ENCODE results near the gene C7orf25.

Gene C7orf25

GRCh38 chr7:42911454-42912447 is at the start of gene C7orf25:
Gene C7orf25 (minus strand): TSS chr7:42912070. CDS start chr7:42910900, 1,170 bp downstream.
- DNase-seq = peak; percentile 97

GRCh38 chr7:42961170-42961569 is 49.3 kb upstream of the C7orf25 start:
- no peak for DNase-seq

DNA sequence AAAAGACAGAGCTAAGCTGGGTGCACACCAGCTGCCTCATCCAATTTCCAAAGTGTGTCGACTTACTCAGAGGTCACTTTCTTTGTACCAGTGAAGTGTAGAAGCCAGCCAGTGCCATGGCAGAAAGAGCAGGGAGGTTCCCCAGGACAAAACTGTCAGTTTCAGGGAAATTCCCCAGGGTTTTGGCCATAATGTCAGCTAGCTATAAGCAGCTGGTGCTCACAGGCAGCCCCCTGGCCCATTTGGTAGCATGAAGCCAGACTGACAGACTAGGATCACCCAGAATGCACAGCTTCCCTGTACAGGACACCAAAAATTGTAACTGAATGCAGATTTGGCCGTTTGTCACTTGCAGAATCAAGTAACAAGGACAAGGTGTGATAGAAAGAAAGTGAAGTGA is 48.9 kb upstream of the C7orf25 start:
- DNase-seq = no peak

DNA sequence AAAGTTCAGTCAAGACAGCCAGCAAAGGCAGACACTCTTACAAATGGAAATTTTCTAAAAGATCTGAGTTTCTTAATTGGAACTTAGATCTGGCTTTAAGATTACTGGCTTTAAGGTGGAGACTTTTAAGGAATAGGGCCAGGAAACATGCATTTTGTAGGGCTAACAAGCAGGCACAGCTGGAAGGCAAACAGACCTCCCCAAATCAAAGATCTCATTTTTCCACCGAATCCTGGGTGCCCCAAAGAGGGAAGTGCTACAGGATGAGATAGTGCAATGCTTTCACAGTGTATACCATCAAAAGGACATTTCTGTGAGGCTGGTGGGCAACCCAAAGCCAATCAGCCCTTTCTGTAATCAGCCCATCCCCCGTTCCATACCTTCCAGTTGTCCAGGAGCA is 47.7 kb upstream of the C7orf25 start:
- DNase-seq = no peak

GRCh38 chr7:42956062-42956461 is 44.2 kb upstream of the C7orf25 start:
- no peak for DNase-seq

DNA sequence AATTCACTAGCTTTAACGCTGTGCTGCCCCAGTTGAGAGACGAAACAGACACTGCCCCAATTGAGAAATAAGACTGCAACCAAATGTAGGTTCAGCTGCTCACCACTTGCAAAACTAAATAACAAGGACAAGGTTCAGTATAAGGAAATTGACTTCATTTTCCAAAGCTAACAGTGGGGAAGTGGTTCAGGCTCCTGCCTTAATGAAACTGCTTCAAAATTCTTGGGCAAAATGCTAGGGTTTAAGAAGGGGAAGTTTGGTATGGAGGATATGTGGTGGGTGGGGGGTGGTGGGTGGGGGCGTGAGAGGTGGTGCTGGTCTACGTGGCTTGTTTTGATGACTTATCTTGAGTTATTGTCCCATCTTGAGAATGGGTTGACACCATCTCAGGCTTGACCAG is 42.1 kb upstream of the C7orf25 start:
- no peak for DNase-seq

DNA sequence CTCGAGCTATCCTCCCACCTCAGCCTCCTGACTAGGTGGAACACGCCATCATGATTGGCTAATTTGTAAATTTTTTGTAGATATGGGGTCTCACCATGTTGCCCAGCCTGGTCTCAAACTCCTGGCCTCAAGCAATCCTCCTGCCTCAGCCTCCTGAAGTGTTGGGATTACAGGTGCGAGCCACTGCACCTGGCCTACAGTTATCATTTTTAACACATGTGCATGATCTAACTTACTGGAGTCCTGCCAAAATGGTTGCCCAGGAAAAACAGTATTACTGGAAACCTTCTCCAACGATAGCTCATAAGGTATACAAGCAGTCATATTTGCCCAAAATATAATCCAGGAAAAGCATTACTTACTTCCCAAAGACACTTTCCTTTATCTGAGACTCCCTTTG is 40.5 kb upstream of the C7orf25 start:
- DNase-seq = no peak

- no peak for DNase-seq
These were observed 38.5 kb upstream of the C7orf25 start for GRCh38 chr7:42950417-42950816.

DNA sequence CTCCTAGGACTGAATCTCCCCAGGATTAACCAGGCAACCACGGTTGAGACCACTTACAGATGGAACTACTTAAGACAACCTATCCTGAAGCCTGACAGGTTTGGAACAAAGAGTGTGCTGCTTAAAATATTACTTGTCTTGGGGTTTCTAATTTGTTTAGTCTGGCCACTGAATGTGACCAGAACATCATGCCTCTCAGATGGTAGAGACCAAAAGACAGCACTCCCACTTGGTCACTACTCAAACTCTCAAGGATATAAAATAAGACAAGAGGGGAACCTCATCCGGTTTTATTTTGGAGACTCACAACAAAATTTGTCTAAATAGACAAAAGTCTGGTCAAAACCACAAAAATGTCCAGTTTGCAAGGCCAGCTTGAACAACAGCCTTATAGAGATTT is 35.7 kb upstream of the C7orf25 start:
- no peak for DNase-seq

DNA sequence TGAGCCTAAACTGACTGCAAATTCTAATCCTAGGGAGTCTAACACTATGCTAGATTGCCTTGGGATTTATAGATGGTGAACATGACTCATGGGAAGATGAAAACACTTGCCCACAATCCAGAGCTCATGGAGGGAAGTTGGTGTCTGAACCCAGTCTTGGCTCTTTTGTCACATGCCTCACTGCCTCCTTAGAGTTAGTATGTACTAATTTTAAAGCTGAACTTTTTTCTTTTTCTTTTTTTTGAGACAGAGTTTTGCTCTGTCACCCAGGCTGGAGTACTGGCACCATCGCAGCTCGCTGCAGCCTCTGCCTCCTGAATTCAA is 34.7 kb upstream of the C7orf25 start:
- DNase-seq = no peak

DNA sequence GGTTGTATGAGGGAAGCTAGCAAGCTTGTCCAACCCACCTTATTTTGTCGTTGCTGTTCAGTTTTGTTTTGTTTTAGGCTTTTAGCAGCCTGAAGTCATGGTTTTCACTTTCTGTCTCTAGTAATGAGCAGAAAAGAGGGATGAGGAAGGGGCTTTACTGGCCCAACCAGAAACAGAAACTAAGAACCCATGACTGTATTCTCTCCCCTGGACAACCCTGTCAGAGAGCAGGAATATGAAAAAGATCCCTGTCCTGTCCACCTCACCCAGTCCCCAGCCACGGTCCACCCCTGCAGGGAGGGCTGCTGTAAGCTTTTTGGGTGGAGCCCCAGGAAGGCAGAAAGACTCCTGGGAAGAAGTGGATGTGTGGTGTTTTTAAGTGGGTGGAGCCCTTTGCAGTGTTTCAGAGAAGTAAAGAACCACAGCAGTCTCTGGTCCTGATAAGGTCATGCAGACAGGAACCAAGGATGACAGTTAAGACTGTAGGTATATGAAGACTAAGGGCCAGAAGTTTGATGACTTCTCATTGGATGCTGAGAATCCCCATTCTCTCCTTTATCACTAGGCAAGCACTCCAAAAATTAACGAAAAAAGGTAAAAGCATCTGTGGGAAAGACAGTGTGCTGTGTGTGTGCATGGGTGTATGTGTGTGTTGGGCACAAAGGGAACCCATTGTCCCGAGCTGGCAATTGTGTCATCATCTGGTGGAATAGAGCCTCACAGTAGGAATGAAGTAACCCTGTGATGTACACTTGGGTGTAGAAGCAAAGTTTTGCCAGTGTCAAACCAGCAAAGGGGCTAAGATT is 34.2 kb upstream of the C7orf25 start:
- DNase-seq = no peak

DNA sequence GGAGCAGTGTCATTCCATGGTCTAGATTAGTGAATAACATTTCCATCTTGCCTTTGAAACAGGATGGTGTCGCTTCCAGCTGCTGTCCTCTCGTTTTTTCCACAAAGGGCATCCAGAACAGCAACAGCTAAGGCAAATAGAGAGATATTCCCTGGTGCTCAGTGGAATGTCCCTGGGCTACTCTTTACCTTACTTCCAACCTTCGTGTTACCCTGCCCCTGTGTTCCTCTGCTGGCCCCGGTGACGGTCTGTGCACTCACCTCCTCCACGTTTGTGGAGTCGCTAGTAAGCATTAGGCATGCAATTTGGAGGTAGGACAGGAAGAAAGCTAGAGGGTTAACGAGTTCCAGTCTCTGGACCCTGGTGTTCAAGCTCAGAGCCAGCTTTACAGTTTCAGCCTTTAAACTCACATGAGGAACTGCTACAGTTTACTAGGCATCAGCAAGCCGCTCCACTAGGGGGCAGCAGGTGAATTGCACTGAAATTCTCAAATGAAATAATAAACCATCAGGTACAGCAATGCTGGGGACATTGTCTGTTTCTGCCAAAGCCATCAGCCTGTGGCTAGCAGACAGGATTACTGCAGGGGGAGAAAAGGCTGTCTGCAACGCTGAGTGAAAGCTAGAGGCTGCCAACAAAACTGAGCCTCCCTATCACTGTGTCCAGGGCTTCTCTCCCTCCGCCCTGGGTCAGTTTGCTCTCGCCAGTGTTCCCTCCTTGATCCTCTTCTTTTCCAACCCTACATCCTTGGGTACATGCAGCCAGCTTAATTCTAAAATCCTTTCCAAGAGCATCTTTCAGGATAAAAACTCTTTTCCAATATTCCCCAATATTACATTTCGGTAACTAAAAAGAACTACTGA is 29.3 kb upstream of the C7orf25 start:
- peak; percentile 81 for DNase-seq

- no peak for DNase-seq
These were observed 27.8 kb upstream of the C7orf25 start for GRCh38 chr7:42939457-42940240.

DNA sequence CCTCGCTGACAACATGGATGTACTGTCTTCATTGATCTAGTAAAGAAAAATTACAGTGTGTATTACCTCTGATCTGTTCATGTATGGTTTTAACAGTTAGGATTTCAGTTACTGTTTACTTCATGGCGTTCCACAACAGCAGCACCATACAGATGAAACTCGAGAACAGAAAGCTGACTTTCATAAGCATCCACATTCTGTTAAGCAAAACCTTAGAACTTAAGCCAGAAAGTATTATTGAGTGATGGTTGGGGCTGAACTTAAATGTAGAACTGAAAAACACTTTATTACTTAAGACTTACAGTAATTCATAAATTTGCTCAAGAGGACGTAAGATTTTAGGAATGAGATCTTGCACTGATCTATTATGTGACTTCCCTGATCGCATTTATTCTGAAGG is 24.0 kb upstream of the C7orf25 start:
- DNase-seq = no peak

DNA sequence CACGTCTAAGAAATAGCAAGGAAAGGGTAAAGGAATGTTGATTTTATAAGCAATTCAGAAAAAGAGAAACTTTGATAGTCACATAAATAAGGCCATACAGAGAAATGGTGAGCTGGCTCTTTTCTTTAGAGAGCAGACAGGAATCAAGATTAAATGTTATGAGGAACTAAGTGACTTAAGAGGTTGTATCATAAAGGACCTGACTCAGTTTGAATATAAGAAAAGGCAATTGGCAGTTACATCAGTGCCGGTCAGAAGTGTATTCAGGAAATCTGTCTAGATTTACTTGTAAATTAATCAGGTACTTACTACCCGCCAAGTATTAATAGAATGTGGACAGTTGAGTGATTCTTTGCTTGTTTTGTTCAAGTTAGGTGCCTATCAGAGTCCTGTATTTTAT is 22.4 kb upstream of the C7orf25 start:
- no peak for DNase-seq

GRCh38 chr7:42932811-42933591 is 21.1 kb upstream of the C7orf25 start:
- DNase-seq = peak; percentile 38

- DNase-seq = peak; percentile 98
These were observed 20.2 kb upstream of the C7orf25 start, which contains the start of the genes MRPL32 and PSMA2 for GRCh38 chr7:42931834-42932651. Gene MRPL32 (plus strand): TSS chr7:42932376. CDS start chr7:42932387, 11 bp downstream. Gene PSMA2 (minus strand): TSS chr7:42932174. CDS start chr7:42932158, 16 bp downstream.

GRCh38 chr7:42931447-42931833 is 19.6 kb upstream of the C7orf25 start:
- peak; percentile 52 for DNase-seq

- DNase-seq = no peak
These were observed 19.0 kb upstream of the C7orf25 start for GRCh38 chr7:42930889-42931288.

- no peak for DNase-seq
These were observed 17.6 kb upstream of the C7orf25 start for GRCh38 chr7:42929449-42929848.

Measured in RPMI8226 (cell line).